Prostate gland (tissue), 2 donors: Measurements from ENCODE around the gene COMMD8. TPM values are rescaled to one million over a fixed set of nuclear protein-coding genes. Genes with fewer than 3 reads are reported as not detected.
A peak's percentile ranks its signal among the peaks of the same experiment; 100 is the strongest.

ENCODE experiments used
- DNase-seq: peaks from one replicate; pipeline ENCODE4 v3.0.0-alpha.2; 2019; ENCODE audit warnings: low spot score
- H3K27ac ChIP-seq, 2 donors: fragments of 200-600 bp; sonication (generic); 2 replicates each; pipeline ENCODE4 v1.5.1; 2017 to 2019
- H3K27me3 ChIP-seq: fragments of 200-600 bp; sonication (generic); replicated peaks from 2 replicates; pipeline ENCODE4 v1.5.1; 2019; ENCODE audit not compliant: insufficient read depth
- H3K36me3 ChIP-seq, 2 donors: fragments of 200-600 bp; sonication (generic); 1 replicate in 1 of 2; 2 replicates in 1 of 2; pipeline versions ENCODE4 v1.5.1 to v1.8.1; 2017 to 2019
- H3K4me1 ChIP-seq: fragments of 200-600 bp; sonication (generic); replicated peaks from 2 replicates; pipeline ENCODE4 v1.5.1; 2019
- H3K4me3 ChIP-seq, 2 donors: fragments of 200-600 bp; sonication (generic); 2 replicates each; pipeline ENCODE4 v1.5.1; 2017 to 2019
- H3K9me3 ChIP-seq: fragments of 200-600 bp; sonication (generic); 2 replicates; pipeline ENCODE4 v1.5.1; 2017
- POLR2A ChIP-seq: fragments of 450-650 bp; IDR thresholded peaks from one replicate; pipeline ENCODE4 v1.6.1; 2016; ENCODE audit warnings: antibody characterized with exemption, mild to moderate bottlenecking
- POLR2AphosphoS5 ChIP-seq: sonication (generic); formaldehyde crosslinking; IDR thresholded peaks from one replicate; pipeline ENCODE4 v1.6.1; 2017; ENCODE audit warnings: antibody characterized with exemption
- WGBS: methylation state at CpG from one replicate; pipeline ENCODE4 v1.1.5; 2018; 5-methylcytosine and 5-hydroxymethylcytosine counted together
- intact Hi-C: fragments of 100-400 bp; cut with DNase I; formaldehyde crosslinking; loops from one replicate; pipeline ENCODE4 v1.14.2; 2022
- total RNA-seq, 2 donors: library from RNA; depleted of rRNA; stranded (reverse); fragments of >200 nt; gene quantifications; one replicate each; pipeline ENCODE4 v1.1.0, GENCODE V29; 2016
- TF ChIP-seq, protein P1 (sequence below), 4 experiments: fragments of 200-600 bp in 2 of 4; fragments of 450-650 bp in 2 of 4; sonication (generic) in 2 of 4; IDR thresholded peaks; 1 replicate in 3 of 4; 2 replicates in 1 of 4; pipeline ENCODE4 v1.5.1; 2016 to 2019; ENCODE audit warnings: antibody characterized with exemption in 4 of 4, mild to moderate bottlenecking in 2 of 4, moderate library complexity in 2 of 4

Gene COMMD8
- 10 to 100 TPM; 11.9 to 12.2 TPM for total RNA-seq

DNA sequence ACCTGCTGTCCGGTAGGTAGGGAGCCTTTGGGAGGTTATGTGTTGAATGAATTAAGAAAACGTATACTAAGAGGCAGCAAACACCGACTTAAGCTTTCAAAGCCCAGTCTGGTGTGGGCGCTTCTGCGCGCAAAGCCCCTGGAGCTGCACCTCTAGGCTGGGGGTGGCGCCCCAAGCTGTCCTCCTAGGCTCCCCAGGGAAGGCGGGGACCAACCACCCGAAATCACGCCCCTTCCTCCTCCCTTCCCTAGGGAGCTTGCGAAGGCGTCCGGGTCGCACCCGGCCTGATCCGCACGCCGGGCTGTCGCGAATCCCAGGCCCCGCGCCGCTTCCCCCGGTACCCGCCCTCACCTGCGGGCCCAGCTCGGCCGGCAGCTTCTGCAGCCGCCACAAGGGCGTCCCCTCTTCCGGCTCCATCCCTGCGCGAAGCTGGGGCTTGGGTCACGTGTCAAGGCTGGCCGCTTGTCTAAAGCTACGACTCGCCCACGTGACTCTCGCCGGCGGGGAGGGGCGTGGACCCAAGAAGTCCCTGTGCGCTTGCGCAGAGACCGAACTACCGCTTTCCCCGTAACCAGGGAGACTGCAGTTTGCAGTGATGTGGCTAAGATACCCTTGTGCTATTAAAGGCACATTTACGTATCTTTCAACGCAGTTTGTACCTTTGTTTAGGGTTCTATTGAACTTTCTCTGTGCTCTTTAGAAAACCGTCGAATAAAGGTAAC lies at the start of gene COMMD8:
COMMD8 (minus strand) TSS at position 468 of the 722 bp plus-strand sequence; CDS start at position 417, 51 bp downstream.
- under 1% methylated on average over 28 of the region's 51 CpGs for WGBS
- intact Hi-C loops = loop anchor here (5.0 kb wide), 1 partner anchor 99 kb away; no protein-coding TSS in a partner anchor
- no peaks in the 10 kb centered on the region for H3K4me1 ChIP-seq

DNA sequence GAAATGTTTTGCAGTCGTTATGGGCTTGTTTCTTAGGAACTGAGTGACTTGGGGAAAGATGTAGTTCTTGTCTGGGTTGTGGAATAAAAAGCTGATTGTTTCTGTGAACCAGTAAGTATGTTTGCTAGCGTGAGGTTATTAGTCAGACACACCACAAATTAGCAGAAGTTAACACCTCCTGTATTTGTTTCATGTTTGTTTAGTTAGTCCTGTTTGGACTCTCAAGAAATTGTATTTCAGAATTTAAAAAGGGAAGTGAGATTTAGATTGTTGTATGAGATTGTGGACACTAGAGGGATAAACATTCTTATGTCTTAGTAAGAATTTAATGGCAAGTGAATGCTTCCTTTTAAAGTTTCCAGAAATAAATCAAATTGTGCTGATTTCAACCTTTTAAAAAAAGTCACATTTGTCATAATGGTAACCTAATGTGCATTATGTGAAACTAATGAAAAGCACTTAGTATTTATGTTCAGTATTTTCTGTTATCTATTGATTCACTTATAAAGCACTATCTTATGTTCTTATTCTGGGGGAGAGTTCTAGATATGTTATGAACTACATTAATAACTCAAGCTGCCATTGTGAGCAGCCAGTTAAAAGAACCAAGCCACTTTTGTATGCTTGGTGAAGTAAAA lies 47.1 kb upstream of the COMMD8 start:
- DNase-seq = no peak
- TF ChIP-seq POLR2A = no peak
- TF ChIP-seq, protein P1, sequence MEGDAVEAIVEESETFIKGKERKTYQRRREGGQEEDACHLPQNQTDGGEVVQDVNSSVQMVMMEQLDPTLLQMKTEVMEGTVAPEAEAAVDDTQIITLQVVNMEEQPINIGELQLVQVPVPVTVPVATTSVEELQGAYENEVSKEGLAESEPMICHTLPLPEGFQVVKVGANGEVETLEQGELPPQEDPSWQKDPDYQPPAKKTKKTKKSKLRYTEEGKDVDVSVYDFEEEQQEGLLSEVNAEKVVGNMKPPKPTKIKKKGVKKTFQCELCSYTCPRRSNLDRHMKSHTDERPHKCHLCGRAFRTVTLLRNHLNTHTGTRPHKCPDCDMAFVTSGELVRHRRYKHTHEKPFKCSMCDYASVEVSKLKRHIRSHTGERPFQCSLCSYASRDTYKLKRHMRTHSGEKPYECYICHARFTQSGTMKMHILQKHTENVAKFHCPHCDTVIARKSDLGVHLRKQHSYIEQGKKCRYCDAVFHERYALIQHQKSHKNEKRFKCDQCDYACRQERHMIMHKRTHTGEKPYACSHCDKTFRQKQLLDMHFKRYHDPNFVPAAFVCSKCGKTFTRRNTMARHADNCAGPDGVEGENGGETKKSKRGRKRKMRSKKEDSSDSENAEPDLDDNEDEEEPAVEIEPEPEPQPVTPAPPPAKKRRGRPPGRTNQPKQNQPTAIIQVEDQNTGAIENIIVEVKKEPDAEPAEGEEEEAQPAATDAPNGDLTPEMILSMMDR (IDR thresholded peaks at IDR 0.05) = no peak
- no peak for TF ChIP-seq POLR2AphosphoS5

More for the DNA sequence above, at the start of gene COMMD8:
- Histone ChIP-seq H3K4me3 (peak within 1 kb of the TSS; percentile 71 to 87), H3K27me3 (no peaks in the 10 kb centered on the region), H3K36me3 (no peaks in the 10 kb centered on the region), H3K27ac (peak within 1 kb of the TSS; percentile 80 to 83), H3K9me3 (no peaks in the 10 kb centered on the region)
- peak; percentile 95 for DNase-seq
- TF ChIP-seq POLR2AphosphoS5 = peak; percentile 94
- peak; percentile 53 for TF ChIP-seq POLR2A
- TF ChIP-seq, protein P1 (IDR thresholded peaks at IDR 0.05) = peak in 3 of 4 experiments; percentile 11 to 63 (median 60)

DNA sequence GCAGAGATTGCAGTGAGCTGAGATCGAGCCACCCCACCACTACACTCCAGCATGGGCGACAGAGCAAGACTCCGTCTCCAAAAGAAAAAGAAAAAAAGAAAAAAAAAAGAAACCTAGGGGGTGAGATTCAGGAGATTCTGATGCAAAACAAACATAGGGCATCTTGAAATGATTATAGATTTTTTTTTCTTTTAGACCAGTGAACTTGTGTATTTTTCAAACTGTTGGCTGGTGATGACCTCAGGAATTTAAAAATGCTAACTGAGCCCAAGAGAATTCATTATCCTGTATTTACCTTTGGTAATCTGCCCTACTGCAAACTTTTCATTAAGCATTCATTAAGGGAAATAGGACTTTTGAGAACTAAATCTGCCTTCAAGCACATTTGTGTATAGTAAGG lies 42.2 kb upstream of the COMMD8 start:
- H3K27ac ChIP-seq = no peak overlapping the region
- H3K9me3 ChIP-seq = no peaks in the 10 kb centered on the region
- no peaks in the 10 kb centered on the region for H3K36me3 ChIP-seq
- TF ChIP-seq, protein P1 (IDR thresholded peaks at IDR 0.05) = no peak
- TF ChIP-seq POLR2AphosphoS5 (no peak), POLR2A (no peak)
- no peaks in the 10 kb centered on the region for H3K4me1 ChIP-seq
- H3K4me3 ChIP-seq = no peak overlapping the region
- DNase-seq = no peak
- intact Hi-C loops = no loop called here
- 71% methylated on average over 3 of the region's 3 CpGs for WGBS
- no peaks in the 10 kb centered on the region for H3K27me3 ChIP-seq

More for the DNA sequence above, 47.1 kb upstream of the COMMD8 start:
- H3K4me1 ChIP-seq = no peaks in the 10 kb centered on the region
- H3K27ac ChIP-seq = no peak overlapping the region
- no peaks in the 10 kb centered on the region for H3K27me3 ChIP-seq
- H3K9me3 ChIP-seq = no peaks in the 10 kb centered on the region
- H3K36me3 ChIP-seq = no peaks in the 10 kb centered on the region
- H3K4me3 ChIP-seq = no peak overlapping the region
- intact Hi-C loops = no loop called here
- WGBS = 49% methylated on average over 2 of the region's 2 CpGs

DNA sequence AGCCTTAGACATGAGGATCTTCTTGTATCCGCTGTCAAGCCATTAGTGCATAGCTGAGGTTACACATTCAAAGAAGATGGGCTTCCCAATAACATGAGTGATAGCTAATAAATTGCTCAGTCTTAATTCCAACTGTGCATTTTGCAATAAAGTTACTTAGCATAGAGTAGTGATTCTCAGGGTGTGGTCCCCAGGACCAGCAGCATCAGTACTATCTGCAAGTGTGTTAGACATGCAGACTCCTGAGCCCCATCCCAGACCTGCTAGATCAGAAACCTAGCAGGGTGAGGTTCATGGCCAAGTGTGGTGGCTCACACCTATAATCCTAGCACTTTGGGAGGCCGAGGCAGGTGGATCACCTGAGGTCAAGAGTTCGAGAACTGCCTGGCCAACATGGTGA lies 41.6 kb upstream of the COMMD8 start:
- no peak overlapping the region for H3K4me3 ChIP-seq
- intact Hi-C loops = no loop called here
- WGBS = 94% methylated on average over 3 of the region's 3 CpGs

More for the DNA sequence above, 41.6 kb upstream of the COMMD8 start:
- DNase-seq = no peak
- TF ChIP-seq, protein P1 (IDR thresholded peaks at IDR 0.05) = no peak
- no peak for TF ChIP-seq POLR2AphosphoS5
- TF ChIP-seq POLR2A = no peak
- Histone ChIP-seq H3K27me3 (no peaks in the 10 kb centered on the region), H3K4me1 (no peaks in the 10 kb centered on the region), H3K36me3 (no peaks in the 10 kb centered on the region), H3K9me3 (no peaks in the 10 kb centered on the region), H3K27ac (no peak overlapping the region)
